ENCODE results near the gene KCNJ15.

The KCNJ15 gene

GRCh38 chr21:38325731-38326420 is 69.1 kb downstream of the KCNJ15 start:
- no peak for TF ChIP-seq CTCF (IDR thresholded peaks at IDR 0.05; ENCODE audit: extremely low read depth, insufficient read depth, missing control alignments)
- in situ Hi-C loops (cut with MboI; ENCODE audit: low pct_unique_long_range_greater_than_20kb, low sequenced_read_pairs, unreplicated experiment), result no loop called here
- DNase-seq (ENCODE audit: low spot score), result no peak

GRCh38 chr21:38326429-38326828 is 69.6 kb downstream of the KCNJ15 start:
- no peak for DNase-seq (ENCODE audit: low spot score)
- in situ Hi-C loops (cut with MboI; ENCODE audit: low pct_unique_long_range_greater_than_20kb, low sequenced_read_pairs, unreplicated experiment), result no loop called here

GRCh38 chr21:38326899-38327298 is 70.1 kb downstream of the KCNJ15 start:
- no peak for TF ChIP-seq CTCF (IDR thresholded peaks at IDR 0.05; ENCODE audit: extremely low read depth, insufficient read depth, missing control alignments)
- in situ Hi-C loops (cut with MboI; ENCODE audit: low pct_unique_long_range_greater_than_20kb, low sequenced_read_pairs, unreplicated experiment), result no loop called here

More at GRCh38 chr21:38326429-38326828, 69.6 kb downstream of the KCNJ15 start:
- TF ChIP-seq CTCF (IDR thresholded peaks at IDR 0.05; ENCODE audit: extremely low read depth, insufficient read depth, missing control alignments), result no peak

GRCh38 chr21:38327984-38328383 is 71.2 kb downstream of the KCNJ15 start:
- in situ Hi-C loops (cut with MboI; ENCODE audit: low pct_unique_long_range_greater_than_20kb, low sequenced_read_pairs, unreplicated experiment), result no loop called here
- DNase-seq (ENCODE audit: low spot score), result no peak
- TF ChIP-seq CTCF (IDR thresholded peaks at IDR 0.05; ENCODE audit: extremely low read depth, insufficient read depth, missing control alignments), result no peak

More at GRCh38 chr21:38326899-38327298, 70.1 kb downstream of the KCNJ15 start:
- DNase-seq (ENCODE audit: low spot score), result no peak

- TF ChIP-seq CTCF (IDR thresholded peaks at IDR 0.05; ENCODE audit: extremely low read depth, insufficient read depth, missing control alignments), result no peak
- in situ Hi-C loops (cut with MboI; ENCODE audit: low pct_unique_long_range_greater_than_20kb, low sequenced_read_pairs, unreplicated experiment), result no loop called here
- DNase-seq (ENCODE audit: low spot score), result no peak
These were observed 72.4 kb downstream of the KCNJ15 start for GRCh38 chr21:38329162-38329561.

- in situ Hi-C loops (cut with MboI; ENCODE audit: low pct_unique_long_range_greater_than_20kb, low sequenced_read_pairs, unreplicated experiment), result no loop called here
- no peak for DNase-seq (ENCODE audit: low spot score)
- TF ChIP-seq CTCF (IDR thresholded peaks at IDR 0.05; ENCODE audit: extremely low read depth, insufficient read depth, missing control alignments), result no peak
These were observed 73.9 kb downstream of the KCNJ15 start for GRCh38 chr21:38330666-38331065.
